WERI-Rb-1 (cell line): ENCODE results near the gene HDDC3.

Experiments
- DNase-seq: peaks from one replicate; pipeline ENCODE4 v3.0.0-alpha.2; 2020
- H3K27ac ChIP-seq: fragments of 250-450 bp; sonication (Bioruptor Pico); 2 replicates; pipeline ENCODE4 v1.5.1; 2020; ENCODE audit warnings: mild to moderate bottlenecking, moderate library complexity
- H3K27me3 ChIP-seq: fragments of 250-450 bp; sonication (Bioruptor Pico); 2 replicates; pipeline ENCODE4 v1.5.1; 2021; ENCODE audit warnings: mild to moderate bottlenecking, low read depth, moderate library complexity; ENCODE audit not compliant: insufficient read depth, severe bottlenecking
- H3K36me3 ChIP-seq: fragments of 250-450 bp; sonication (Bioruptor Pico); 2 replicates; pipeline ENCODE4 v1.5.1; 2020; ENCODE audit warnings: mild to moderate bottlenecking, moderate library complexity
- H3K4me3 ChIP-seq: 2 replicates; pipeline ENCODE4 v1.5.1; 2011; ENCODE audit warnings: low read depth, mild to moderate bottlenecking, control low read depth, low read length
- H3K9me3 ChIP-seq: fragments of 250-450 bp; sonication (Bioruptor Pico); 2 replicates; pipeline ENCODE4 v1.5.1; 2021; ENCODE audit warnings: mild to moderate bottlenecking, moderate library complexity; ENCODE audit not compliant: severe bottlenecking
- CTCF ChIP-seq: IDR thresholded peaks from 2 replicates; pipeline ENCODE4 v1.5.1; 2011; ENCODE audit warnings: low read depth, mild to moderate bottlenecking, control low read depth, inconsistent platforms, low read length

Gene HDDC3

GRCh38 chr15:90915808-90916440 lies 16.4 kb downstream of the HDDC3 start:
- H3K36me3 ChIP-seq = no peaks in the 10 kb centered on the region; the same call in 1 of the 2 replicates
- H3K27me3 ChIP-seq = no peaks in the 10 kb centered on the region
- no peak overlapping the region for H3K4me3 ChIP-seq
- H3K27ac ChIP-seq = no peak overlapping the region
- no peak for TF ChIP-seq CTCF
- no peak for DNase-seq
- H3K9me3 ChIP-seq = no peaks in the 10 kb centered on the region

- no peak overlapping the region for H3K27ac ChIP-seq
- no peak for DNase-seq
Measured at GRCh38 chr15:90915216-90915807, 17.0 kb downstream of the HDDC3 start.

DNA sequence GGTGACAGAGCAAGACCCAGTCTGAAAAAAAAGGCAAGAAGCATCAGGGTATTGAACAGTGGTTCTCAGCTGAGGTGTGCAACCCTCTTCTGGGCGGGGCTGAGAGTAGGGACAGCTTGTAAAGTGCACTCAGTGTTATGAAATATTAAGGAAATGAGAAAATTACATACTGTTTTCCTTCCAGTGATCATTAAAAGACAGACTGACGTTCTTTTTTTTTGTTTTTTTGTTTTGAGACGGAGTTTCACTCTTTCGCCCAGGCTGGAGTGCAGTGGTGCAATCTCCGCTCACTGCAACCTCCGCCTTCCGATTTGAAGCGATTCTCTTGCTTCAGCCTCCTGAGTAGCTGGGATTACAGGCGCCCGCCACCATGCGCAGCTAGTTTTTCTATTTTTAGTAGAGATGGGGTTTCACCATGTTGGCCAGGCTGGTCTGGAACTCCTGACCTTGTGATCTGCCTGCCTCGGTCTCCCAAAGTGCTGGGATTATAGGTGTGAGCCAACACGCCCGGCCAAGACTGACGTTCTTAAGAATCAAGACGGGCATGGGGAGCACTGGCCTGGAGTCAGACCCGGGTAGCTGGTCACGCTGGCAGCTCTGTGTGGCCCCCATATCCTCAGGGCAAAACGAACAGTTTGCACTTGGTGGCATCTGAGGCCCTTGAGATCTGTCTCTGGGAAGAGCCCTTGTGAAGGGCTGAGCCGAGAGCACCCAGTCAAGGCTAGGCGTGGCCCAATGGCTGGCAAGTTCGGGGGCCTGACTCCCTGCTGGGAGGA lies 17.9 kb downstream of the HDDC3 start:
- Histone ChIP-seq H3K27me3 (no peaks in the 10 kb centered on the region), H3K36me3 (no peaks in the 10 kb centered on the region; the same call in 1 of the 2 replicates), H3K4me3 (no peak overlapping the region), H3K27ac (no peak overlapping the region), H3K9me3 (no peaks in the 10 kb centered on the region)
- no peak for DNase-seq
- TF ChIP-seq CTCF = no peak

More at GRCh38 chr15:90915216-90915807, 17.0 kb downstream of the HDDC3 start:
- no peak for TF ChIP-seq CTCF
- no peaks in the 10 kb centered on the region for H3K9me3 ChIP-seq
- H3K27me3 ChIP-seq = no peaks in the 10 kb centered on the region
- H3K36me3 ChIP-seq = no peaks in the 10 kb centered on the region; the same call in 1 of the 2 replicates
- no peak overlapping the region for H3K4me3 ChIP-seq

DNA sequence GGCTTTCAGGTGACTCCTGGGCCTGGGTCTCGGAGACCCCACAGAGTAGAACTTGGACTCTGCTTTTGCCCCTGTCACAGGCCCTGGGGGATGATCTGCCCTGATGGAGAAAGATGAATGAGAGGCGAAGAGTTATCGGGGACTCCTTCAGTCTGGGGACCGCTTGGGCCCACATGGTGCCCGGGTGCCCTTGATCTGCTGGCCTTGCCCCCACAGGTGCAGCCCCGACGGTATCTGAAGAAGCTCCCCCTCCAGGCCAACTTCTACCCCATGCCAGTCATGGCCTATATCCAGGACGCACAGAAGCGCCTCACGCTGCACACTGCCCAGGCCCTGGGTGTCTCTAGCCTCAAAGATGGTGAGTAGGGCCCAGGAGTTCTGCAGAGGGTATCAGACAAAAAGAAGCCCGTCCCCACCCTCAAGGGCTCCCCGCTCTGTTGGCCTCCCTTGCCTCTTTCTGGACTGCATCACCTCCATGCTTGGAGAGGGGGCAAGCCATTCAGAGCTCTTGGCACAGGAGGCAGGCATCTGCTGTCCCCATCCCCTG lies 18.9 kb downstream of the HDDC3 start:
- no peak for TF ChIP-seq CTCF

DNA sequence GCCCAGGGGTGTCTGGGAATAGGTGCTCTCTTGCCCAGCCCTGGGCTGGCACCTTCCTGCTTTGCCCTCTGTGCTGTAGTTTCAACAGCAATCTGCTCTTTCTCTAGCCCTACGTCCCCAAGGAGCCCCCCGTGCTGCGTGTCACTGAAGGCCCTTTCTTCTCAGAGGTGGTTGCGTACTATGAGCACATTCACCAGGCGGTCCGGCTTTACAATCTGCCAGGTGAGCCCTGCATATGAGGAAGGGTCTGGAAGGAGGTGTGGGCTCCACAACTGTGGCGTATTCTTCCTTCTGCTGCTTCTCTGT lies 19.6 kb downstream of the HDDC3 start:
- DNase-seq = no peak
- no peak for TF ChIP-seq CTCF
- Histone ChIP-seq H3K27me3 (peaks cover 5% of the 10 kb centered on the region), H3K36me3 (no peaks in the 10 kb centered on the region), H3K9me3 (no peaks in the 10 kb centered on the region), H3K27ac (no peak overlapping the region), H3K4me3 (no peak overlapping the region)

More for the DNA sequence above, 18.9 kb downstream of the HDDC3 start:
- no peaks in the 10 kb centered on the region for H3K36me3 ChIP-seq
- no peaks in the 10 kb centered on the region for H3K9me3 ChIP-seq
- no peak overlapping the region for H3K4me3 ChIP-seq
- no peaks in the 10 kb centered on the region for H3K27me3 ChIP-seq
- no peak for DNase-seq
- no peak overlapping the region for H3K27ac ChIP-seq
